ENCODE data around the gene TICAM1. TPM values are rescaled to one million over a fixed set of nuclear protein-coding genes. Genes with fewer than 3 reads are reported as not detected.

The TICAM1 gene
- total and polyA plus RNA-seq, 2 of the 13 experiments (the other 11 are each of a cell fraction or from before 2014, with no cell fraction given) = 0.33 to 0.95 TPM

DNA sequence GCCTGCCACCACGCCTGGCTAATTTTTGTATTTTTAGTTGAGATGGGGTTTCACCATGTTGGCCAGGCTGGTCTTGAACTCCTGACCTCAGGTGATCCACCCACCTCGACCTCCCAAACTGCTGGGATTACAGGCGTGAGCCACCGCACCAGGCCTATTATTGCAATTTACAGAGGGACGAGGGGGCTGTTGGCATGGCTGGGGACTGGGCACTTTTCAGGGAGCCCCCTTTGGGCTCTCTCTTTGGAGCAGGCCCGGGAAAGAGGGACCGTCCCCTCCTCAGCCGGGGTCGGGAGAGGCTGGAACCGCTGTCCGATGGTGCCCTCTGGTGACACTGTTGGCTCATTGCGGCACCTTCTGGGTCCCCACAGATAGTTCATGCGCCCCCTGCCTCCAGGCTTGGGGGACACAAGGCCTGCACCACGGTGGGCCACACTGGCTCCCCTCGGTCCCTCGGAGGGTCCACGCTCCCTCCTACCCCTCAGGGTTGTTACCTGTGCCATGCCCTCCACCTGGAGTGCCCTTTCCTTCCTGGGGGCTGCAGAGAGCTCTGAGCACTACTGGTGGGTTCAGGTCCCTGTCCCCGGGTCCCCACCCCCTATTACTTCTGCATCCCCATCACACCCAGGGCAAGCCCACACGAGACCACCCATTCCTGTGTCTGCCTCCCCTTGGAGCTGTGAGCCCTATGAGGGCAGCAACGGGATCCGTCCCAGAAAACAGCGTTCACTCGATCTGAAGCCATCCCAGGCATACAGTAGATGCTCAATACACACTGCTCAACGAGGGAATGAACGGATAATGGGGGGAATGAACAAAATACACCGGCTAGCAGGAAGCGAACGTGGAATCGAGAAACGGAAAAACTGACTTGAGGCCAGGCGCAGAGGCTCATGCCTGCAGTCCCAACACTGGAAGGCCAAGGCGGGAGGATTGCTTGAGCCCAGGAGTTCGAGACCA, 27.5 kb downstream of the TICAM1 start (continued):
- TF ChIP-seq, protein P1, sequence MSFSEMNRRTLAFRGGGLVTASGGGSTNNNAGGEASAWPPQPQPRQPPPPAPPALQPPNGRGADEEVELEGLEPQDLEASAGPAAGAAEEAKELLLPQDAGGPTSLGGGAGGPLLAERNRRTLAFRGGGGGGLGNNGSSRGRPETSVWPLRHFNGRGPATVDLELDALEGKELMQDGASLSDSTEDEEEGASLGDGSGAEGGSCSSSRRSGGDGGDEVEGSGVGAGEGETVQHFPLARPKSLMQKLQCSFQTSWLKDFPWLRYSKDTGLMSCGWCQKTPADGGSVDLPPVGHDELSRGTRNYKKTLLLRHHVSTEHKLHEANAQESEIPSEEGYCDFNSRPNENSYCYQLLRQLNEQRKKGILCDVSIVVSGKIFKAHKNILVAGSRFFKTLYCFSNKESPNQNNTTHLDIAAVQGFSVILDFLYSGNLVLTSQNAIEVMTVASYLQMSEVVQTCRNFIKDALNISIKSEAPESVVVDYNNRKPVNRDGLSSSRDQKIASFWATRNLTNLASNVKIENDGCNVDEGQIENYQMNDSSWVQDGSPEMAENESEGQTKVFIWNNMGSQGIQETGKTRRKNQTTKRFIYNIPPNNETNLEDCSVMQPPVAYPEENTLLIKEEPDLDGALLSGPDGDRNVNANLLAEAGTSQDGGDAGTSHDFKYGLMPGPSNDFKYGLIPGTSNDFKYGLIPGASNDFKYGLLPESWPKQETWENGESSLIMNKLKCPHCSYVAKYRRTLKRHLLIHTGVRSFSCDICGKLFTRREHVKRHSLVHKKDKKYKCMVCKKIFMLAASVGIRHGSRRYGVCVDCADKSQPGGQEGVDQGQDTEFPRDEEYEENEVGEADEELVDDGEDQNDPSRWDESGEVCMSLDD (CRISPR knock-in tag; IDR thresholded peaks at IDR 0.05; ENCODE audit: borderline replicate concordance) = no peak
- TF ChIP-seq FOXO4 (CRISPR knock-in tag; conservative IDR thresholded peaks at IDR 0.05) = no peak
- TF ChIP-seq ERF (CRISPR knock-in tag; IDR thresholded peaks at IDR 0.05) = no peak
- TF ChIP-seq HMGA1 (CRISPR knock-in tag; conservative IDR thresholded peaks at IDR 0.05) = no peak
- peak; percentile 49; the same call in 1 of the 2 replicates for TF ChIP-seq MIXL1 (CRISPR knock-in tag; IDR thresholded peaks at IDR 0.05)
- TF ChIP-seq ZNF18 (CRISPR knock-in tag; IDR thresholded peaks at IDR 0.05; ENCODE audit: insufficient replicate concordance) = no peak
- TF ChIP-seq ZNF335 (CRISPR knock-in tag; IDR thresholded peaks at IDR 0.05) = no peak
- TF ChIP-seq FOXP1 (IDR thresholded peaks at IDR 0.05) = no peak
- TF ChIP-seq FOXP1 (CRISPR knock-in tag; IDR thresholded peaks at IDR 0.05) = no peak
- TF ChIP-seq MED8 (CRISPR knock-in tag; IDR thresholded peaks at IDR 0.05; ENCODE audit: insufficient replicate concordance) = no peak
- TF ChIP-seq PHB2 (IDR thresholded peaks at IDR 0.05; ENCODE audit: partially characterized antibody) = no peak
- no peak for TF ChIP-seq ZNF20 (CRISPR knock-in tag; IDR thresholded peaks at IDR 0.05)
- no peak; the same call in 1 of the 2 replicates for TF ChIP-seq ZNF460 (CRISPR knock-in tag; IDR thresholded peaks at IDR 0.05; ENCODE audit: borderline replicate concordance)
- TF ChIP-seq SATB2 (CRISPR knock-in tag; IDR thresholded peaks at IDR 0.05) = no peak
- no peak for TF ChIP-seq ZNF724P (CRISPR knock-in tag; IDR thresholded peaks at IDR 0.05; ENCODE audit: borderline replicate concordance)
- TF ChIP-seq ZMYM2 (CRISPR knock-in tag; IDR thresholded peaks at IDR 0.05) = peak; percentile 84
- no peak for TF ChIP-seq THAP7 (CRISPR knock-in tag; IDR thresholded peaks at IDR 0.05)
- no peak for TF ChIP-seq NFRKB (IDR thresholded peaks at IDR 0.05)
- no peak for TF ChIP-seq ZNF337 (CRISPR knock-in tag; IDR thresholded peaks at IDR 0.05; ENCODE audit: borderline replicate concordance, low read depth)
- no peak for TF ChIP-seq RBAK (CRISPR knock-in tag; IDR thresholded peaks at IDR 0.05)
- TF ChIP-seq, protein P2, sequence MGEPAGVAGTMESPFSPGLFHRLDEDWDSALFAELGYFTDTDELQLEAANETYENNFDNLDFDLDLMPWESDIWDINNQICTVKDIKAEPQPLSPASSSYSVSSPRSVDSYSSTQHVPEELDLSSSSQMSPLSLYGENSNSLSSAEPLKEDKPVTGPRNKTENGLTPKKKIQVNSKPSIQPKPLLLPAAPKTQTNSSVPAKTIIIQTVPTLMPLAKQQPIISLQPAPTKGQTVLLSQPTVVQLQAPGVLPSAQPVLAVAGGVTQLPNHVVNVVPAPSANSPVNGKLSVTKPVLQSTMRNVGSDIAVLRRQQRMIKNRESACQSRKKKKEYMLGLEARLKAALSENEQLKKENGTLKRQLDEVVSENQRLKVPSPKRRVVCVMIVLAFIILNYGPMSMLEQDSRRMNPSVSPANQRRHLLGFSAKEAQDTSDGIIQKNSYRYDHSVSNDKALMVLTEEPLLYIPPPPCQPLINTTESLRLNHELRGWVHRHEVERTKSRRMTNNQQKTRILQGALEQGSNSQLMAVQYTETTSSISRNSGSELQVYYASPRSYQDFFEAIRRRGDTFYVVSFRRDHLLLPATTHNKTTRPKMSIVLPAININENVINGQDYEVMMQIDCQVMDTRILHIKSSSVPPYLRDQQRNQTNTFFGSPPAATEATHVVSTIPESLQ (CRISPR knock-in tag; conservative IDR thresholded peaks at IDR 0.05) = no peak
- no peak for TF ChIP-seq ONECUT2 (CRISPR knock-in tag; IDR thresholded peaks at IDR 0.05)

Measured in HepG2 (cell line).